ENCODE measurements around the gene MTRR.

MTRR gene

GRCh38 chr5:7878381-7878873 lies 9.5 kb downstream of the MTRR start:
- TF ChIP-seq CTCF (IDR thresholded peaks at IDR 0.05; ENCODE audit: low read depth, low read length), result no peak
- peaks cover 73% of the 10 kb centered on the region for H3K36me3 ChIP-seq
- H3K9me3 ChIP-seq, result no peaks in the 10 kb centered on the region
- no peak overlapping the region for H3K4me3 ChIP-seq (ENCODE audit: low read depth, low read length)
- no peaks in the 10 kb centered on the region; the same call in 1 of the 2 replicates for H3K4me1 ChIP-seq
- DNase-seq, result no peak
- H3K27me3 ChIP-seq, result no peaks in the 10 kb centered on the region

- Histone ChIP-seq H3K36me3 (peaks cover 78% of the 10 kb centered on the region), H3K27me3 (no peaks in the 10 kb centered on the region), H3K4me3 (ENCODE audit: low read depth, low read length) (no peak overlapping the region), H3K4me1 (no peaks in the 10 kb centered on the region; the same call in 1 of the 2 replicates), H3K9me3 (no peaks in the 10 kb centered on the region)
- no peak for TF ChIP-seq CTCF (IDR thresholded peaks at IDR 0.05; ENCODE audit: low read depth, low read length)
- no peak for DNase-seq
Measured at GRCh38 chr5:7881091-7881490, 12.1 kb downstream of the MTRR start.

- H3K4me3 ChIP-seq (ENCODE audit: low read depth, low read length), result no peak overlapping the region
- DNase-seq, result no peak
- no peak for TF ChIP-seq CTCF (IDR thresholded peaks at IDR 0.05; ENCODE audit: low read depth, low read length)
- H3K36me3 ChIP-seq, result peaks cover 76% of the 10 kb centered on the region
- H3K4me1 ChIP-seq, result no peaks in the 10 kb centered on the region; the same call in 1 of the 2 replicates
- H3K9me3 ChIP-seq, result no peaks in the 10 kb centered on the region
- H3K27me3 ChIP-seq, result no peaks in the 10 kb centered on the region
Measured at GRCh38 chr5:7881816-7882215, 12.9 kb downstream of the MTRR start.

GRCh38 chr5:7882926-7883325 lies 14.0 kb downstream of the MTRR start:
- no peak for DNase-seq
- TF ChIP-seq CTCF (IDR thresholded peaks at IDR 0.05; ENCODE audit: low read depth, low read length), result no peak
- Histone ChIP-seq H3K36me3 (peaks cover 72% of the 10 kb centered on the region), H3K4me1 (no peaks in the 10 kb centered on the region; the same call in 1 of the 2 replicates), H3K9me3 (no peaks in the 10 kb centered on the region), H3K4me3 (ENCODE audit: low read depth, low read length) (no peak overlapping the region), H3K27me3 (no peaks in the 10 kb centered on the region)

GRCh38 chr5:7884491-7885267 lies 15.7 kb downstream of the MTRR start:
- TF ChIP-seq CTCF (IDR thresholded peaks at IDR 0.05; ENCODE audit: low read depth, low read length), result no peak
- no peak overlapping the region for H3K4me3 ChIP-seq (ENCODE audit: low read depth, low read length)
- H3K4me1 ChIP-seq, result no peaks in the 10 kb centered on the region
- H3K9me3 ChIP-seq, result no peaks in the 10 kb centered on the region
- no peak for DNase-seq
- H3K27me3 ChIP-seq, result no peaks in the 10 kb centered on the region
- peaks cover 74% of the 10 kb centered on the region for H3K36me3 ChIP-seq

GRCh38 chr5:7886849-7887475 lies 18.0 kb downstream of the MTRR start:
- TF ChIP-seq CTCF (IDR thresholded peaks at IDR 0.05; ENCODE audit: low read depth, low read length), result peak; percentile 43; the same call in 1 of the 2 replicates
- no peaks in the 10 kb centered on the region for H3K9me3 ChIP-seq
- H3K4me1 ChIP-seq, result no peaks in the 10 kb centered on the region
- no peak overlapping the region for H3K4me3 ChIP-seq (ENCODE audit: low read depth, low read length)
- H3K27me3 ChIP-seq, result no peaks in the 10 kb centered on the region
- no peak for DNase-seq
- H3K36me3 ChIP-seq, result peaks cover 61% of the 10 kb centered on the region
